Astrocyte (in vitro differentiated cells and primary cell): ENCODE data around the gene WHRN. TPM values are rescaled to one million over a fixed set of nuclear protein-coding genes. Genes with fewer than 3 reads are reported as not detected.

Source experiments
- DNase-seq: peaks from one replicate; pipeline ENCODE4 v3.0.0-alpha.2; 2010; ENCODE audit warnings: low read depth
- FAIRE-seq: peaks from 2 replicates; lab custom pipeline; 2011; peaks lifted over from hg19 to GRCh38; lab: Jason Lieb, UNC
- H2AFZ ChIP-seq: 2 replicates; pipeline ENCODE4 v1.6.0; 2012; ENCODE audit warnings: low read depth, low read length, inconsistent platforms
- H3K27ac ChIP-seq: 2 replicates; pipeline ENCODE4 v1.5.1; 2011; ENCODE audit warnings: low read depth, low read length, inconsistent platforms
- H3K27me3 ChIP-seq: 2 replicates; pipeline ENCODE4 v1.6.0; 2011; ENCODE audit warnings: low read length, inconsistent platforms; ENCODE audit not compliant: insufficient read depth
- H3K36me3 ChIP-seq: 2 replicates; pipeline ENCODE4 v1.5.1; 2011; ENCODE audit warnings: low read length, inconsistent platforms; ENCODE audit not compliant: insufficient read depth
- H3K4me1 ChIP-seq: 2 replicates; pipeline ENCODE4 v1.5.1; 2011; ENCODE audit warnings: low read length, inconsistent platforms; ENCODE audit not compliant: insufficient read depth
- H3K4me2 ChIP-seq: 2 replicates; pipeline ENCODE4 v1.6.0; 2012; ENCODE audit warnings: low read length, inconsistent platforms
- H3K4me3 ChIP-seq: 2 replicates; pipeline ENCODE4 v1.5.1; 2011; ENCODE audit warnings: low read depth, mild to moderate bottlenecking, low read length, inconsistent platforms; ENCODE audit not compliant: insufficient read depth
- H3K79me2 ChIP-seq: 2 replicates; pipeline ENCODE4 v1.6.0; 2012; ENCODE audit warnings: mild to moderate bottlenecking, low read length, inconsistent platforms; ENCODE audit not compliant: insufficient read depth
- H3K9ac ChIP-seq: 2 replicates; pipeline ENCODE4 v1.6.0; 2012; ENCODE audit warnings: mild to moderate bottlenecking, low read length, inconsistent platforms
- H3K9me3 ChIP-seq: 2 replicates; pipeline ENCODE4 v1.5.1; 2012; ENCODE audit warnings: low read depth, mild to moderate bottlenecking, low read length, inconsistent platforms; ENCODE audit not compliant: insufficient read depth
- H4K20me1 ChIP-seq: 2 replicates; pipeline ENCODE4 v1.6.0; 2012; ENCODE audit warnings: low read length, inconsistent platforms; ENCODE audit not compliant: insufficient read depth
- H3K27ac Mint-ChIP-seq: one replicate; pipeline ENCODE4 v1.8.0; 2021; ENCODE audit warnings: mild to moderate bottlenecking, mixed read lengths; ENCODE audit not compliant: unreplicated experiment
- H3K27me3 Mint-ChIP-seq: one replicate; pipeline ENCODE4 v1.8.0; 2021; ENCODE audit warnings: low read depth, mixed read lengths; ENCODE audit not compliant: unreplicated experiment
- H3K36me3 Mint-ChIP-seq: one replicate; pipeline ENCODE4 v1.8.0; 2021; ENCODE audit warnings: low read depth, mixed read lengths; ENCODE audit not compliant: unreplicated experiment
- H3K4me1 Mint-ChIP-seq: one replicate; pipeline ENCODE4 v1.8.0; 2021; ENCODE audit warnings: low read depth, mixed read lengths; ENCODE audit not compliant: unreplicated experiment
- H3K4me3 Mint-ChIP-seq: one replicate; pipeline ENCODE4 v1.8.0; 2021; ENCODE audit warnings: mild to moderate bottlenecking, moderate library complexity, mixed read lengths; ENCODE audit not compliant: unreplicated experiment
- H3K9me3 Mint-ChIP-seq: one replicate; pipeline ENCODE4 v1.8.0; 2021; ENCODE audit warnings: mild to moderate bottlenecking, mixed read lengths; ENCODE audit not compliant: unreplicated experiment
- CTCF ChIP-seq: IDR thresholded peaks from 2 replicates; pipeline ENCODE4 v1.5.1; 2011; ENCODE audit warnings: low read depth, mild to moderate bottlenecking, inconsistent platforms, low read length, moderate library complexity; ENCODE audit not compliant: insufficient read depth
- EZH2 ChIP-seq: IDR thresholded peaks from 2 replicates; pipeline ENCODE4 v1.6.1; 2012; ENCODE audit warnings: mild to moderate bottlenecking, low read length, inconsistent platforms; ENCODE audit not compliant: insufficient read depth
- total RNA-seq: library from RNA; stranded (reverse); gene quantifications from 2 replicates; pipeline ENCODE4 v1.2.1, GENCODE V29; 2021

WHRN gene
- total RNA-seq, 1 donor from 2014 or later: 10.2 TPM

GRCh38 chr9:114472765-114473446, 32.4 kb downstream of the WHRN start:
- Mint-ChIP-seq H3K9me3 (peaks cover 5% of the 10 kb centered on the region), H3K27me3 (peaks cover 17% of the 10 kb centered on the region), H3K36me3 (peaks cover 25% of the 10 kb centered on the region), H3K4me1 (peaks cover 9% of the 10 kb centered on the region), H3K4me3 (no peak overlapping the region), H3K27ac (no peak overlapping the region)
- H3K27me3 ChIP-seq: no peaks in the 10 kb centered on the region
- H3K4me3 ChIP-seq: no peak overlapping the region
- H3K9me3 ChIP-seq: no peaks in the 10 kb centered on the region
- FAIRE-seq: no peak
- no peak overlapping the region for H3K27ac ChIP-seq
- H3K79me2 ChIP-seq: no peaks in the 10 kb centered on the region
- H3K4me2 ChIP-seq: no peak overlapping the region
- TF ChIP-seq EZH2 (no peak), CTCF (no peak)
- H4K20me1 ChIP-seq: no peaks in the 10 kb centered on the region
- no peaks in the 10 kb centered on the region for H3K4me1 ChIP-seq
- no peaks in the 10 kb centered on the region for H3K36me3 ChIP-seq
- H3K9ac ChIP-seq: no peak overlapping the region
- DNase-seq: no peak
- H2AFZ ChIP-seq: no peak overlapping the region

GRCh38 chr9:114471157-114471556, 34.1 kb downstream of the WHRN start:
- TF ChIP-seq CTCF (no peak), EZH2 (no peak)
- no peak overlapping the region for H3K27ac ChIP-seq
- DNase-seq (no peak), FAIRE-seq (no peak)
- no peaks in the 10 kb centered on the region for H3K9me3 ChIP-seq
- H3K4me1 ChIP-seq: no peaks in the 10 kb centered on the region
- H3K4me1 Mint-ChIP-seq: peaks cover 9% of the 10 kb centered on the region
- H3K9me3 Mint-ChIP-seq: peaks cover 10% of the 10 kb centered on the region
- no peak overlapping the region for H3K4me3 ChIP-seq
- no peak overlapping the region for H3K9ac ChIP-seq
- no peaks in the 10 kb centered on the region for H3K27me3 ChIP-seq
- no peaks in the 10 kb centered on the region for H3K79me2 ChIP-seq
- H4K20me1 ChIP-seq: no peaks in the 10 kb centered on the region
- H3K4me3 Mint-ChIP-seq: no peak overlapping the region
- H3K36me3 Mint-ChIP-seq: peaks cover 28% of the 10 kb centered on the region
- no peaks in the 10 kb centered on the region for H3K36me3 ChIP-seq
- no peak overlapping the region for H3K27ac Mint-ChIP-seq
- no peak overlapping the region for H2AFZ ChIP-seq
- H3K4me2 ChIP-seq: no peak overlapping the region
- peaks cover 8% of the 10 kb centered on the region for H3K27me3 Mint-ChIP-seq

- no peaks in the 10 kb centered on the region for H3K36me3 ChIP-seq
- H3K79me2 ChIP-seq: no peaks in the 10 kb centered on the region
- H3K4me3 ChIP-seq: no peak overlapping the region
- Mint-ChIP-seq H3K9me3 (peaks cover 10% of the 10 kb centered on the region), H3K4me1 (peaks cover 9% of the 10 kb centered on the region), H3K4me3 (no peak overlapping the region), H3K27ac (no peak overlapping the region), H3K27me3 (peaks cover 8% of the 10 kb centered on the region), H3K36me3 (peaks cover 28% of the 10 kb centered on the region)
- no peak for TF ChIP-seq EZH2
- no peak for TF ChIP-seq CTCF
- no peaks in the 10 kb centered on the region for H3K9me3 ChIP-seq
- no peak overlapping the region for H3K4me2 ChIP-seq
- no peak overlapping the region for H3K9ac ChIP-seq
- DNase-seq (no peak), FAIRE-seq (no peak)
- H3K27ac ChIP-seq: no peak overlapping the region
- no peaks in the 10 kb centered on the region for H4K20me1 ChIP-seq
- no peaks in the 10 kb centered on the region for H3K4me1 ChIP-seq
- no peak overlapping the region for H2AFZ ChIP-seq
- no peaks in the 10 kb centered on the region for H3K27me3 ChIP-seq
These were observed 34.7 kb downstream of the WHRN start for GRCh38 chr9:114470581-114470980.
